Measurements from ENCODE around the gene BMPER. TPM values are rescaled to one million over a fixed set of nuclear protein-coding genes. Genes with fewer than 3 reads are reported as not detected.

BMPER gene
- total RNA-seq, 2 donors from 2014 or later: 0.31 TPM; not detected in 1

DNA sequence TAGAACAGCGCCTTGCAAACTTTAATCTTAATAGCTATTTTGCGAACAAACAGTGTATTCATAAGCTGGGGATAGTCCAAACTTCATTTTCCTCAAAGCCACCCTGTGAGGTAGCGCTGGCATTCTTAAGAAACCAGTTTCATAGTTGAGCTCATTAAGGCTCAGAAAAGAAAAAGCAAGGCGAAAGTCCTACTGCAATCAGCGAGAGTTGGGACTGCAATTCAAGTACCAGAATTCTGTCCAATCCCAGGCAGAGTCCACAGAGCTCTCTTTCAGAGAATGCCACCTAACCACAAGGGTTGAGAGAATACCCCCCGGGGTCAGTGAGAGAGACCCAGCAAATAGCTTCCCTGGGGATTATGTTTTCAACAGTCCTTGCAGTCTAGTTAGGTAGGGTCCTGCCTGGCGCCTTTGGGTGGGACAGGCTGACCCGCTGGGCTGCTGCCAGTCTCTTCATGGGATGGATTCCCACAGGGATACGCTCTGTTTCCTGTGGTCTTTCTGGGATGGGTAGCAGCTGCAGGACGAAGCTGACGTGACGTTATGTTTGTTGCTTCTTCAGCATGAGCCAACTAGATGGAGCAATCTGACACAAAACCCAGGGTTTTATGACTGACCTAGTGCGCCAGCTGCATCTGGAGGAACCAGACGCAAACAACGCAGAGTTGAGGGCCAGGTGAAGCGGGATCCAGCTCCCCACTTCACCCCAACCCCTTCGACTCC, 16.0 kb downstream of the BMPER start:
- Mint-ChIP-seq H3K4me3 (no peak overlapping the region), H3K4me1 (ENCODE audit: low read depth in 2 of 2) (no peaks in the 10 kb centered on the region), H3K9me3 (no peaks in the 10 kb centered on the region), H3K27me3 (peaks cover 20 to 36% of the 10 kb centered on the region in 2 donors), H3K36me3 (no peaks in the 10 kb centered on the region), H3K27ac (no peak overlapping the region)
- ATAC-seq (no peak), DNase-seq (ENCODE audit: low spot score) (no peak)

DNA sequence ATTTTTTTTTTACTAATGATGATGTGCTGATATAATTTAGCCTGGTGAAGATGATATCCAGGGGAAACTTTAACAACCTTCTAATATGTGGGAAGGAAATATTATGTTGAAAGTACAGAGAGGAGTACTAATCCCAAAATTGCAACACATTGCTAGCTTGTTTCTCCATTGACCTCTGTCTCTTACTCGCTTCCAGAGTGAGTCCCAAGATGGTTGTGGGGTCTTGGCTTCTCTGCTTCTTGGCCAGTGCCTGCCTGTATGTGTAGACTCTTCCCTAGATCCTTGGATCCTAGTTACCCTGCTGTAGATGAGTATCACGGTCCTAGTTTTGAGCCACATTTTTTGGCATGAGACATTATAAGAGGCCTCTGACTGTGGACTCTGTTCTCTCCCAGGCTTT, 17.5 kb downstream of the BMPER start:
- no peak for ATAC-seq
- Mint-ChIP-seq H3K4me3 (no peak overlapping the region), H3K9me3 (no peaks in the 10 kb centered on the region), H3K4me1 (ENCODE audit: low read depth in 2 of 2) (no peaks in the 10 kb centered on the region), H3K36me3 (no peaks in the 10 kb centered on the region), H3K27me3 (peaks cover 20 to 36% of the 10 kb centered on the region in 2 donors), H3K27ac (no peak overlapping the region)
- no peak for DNase-seq (ENCODE audit: low spot score)

DNA sequence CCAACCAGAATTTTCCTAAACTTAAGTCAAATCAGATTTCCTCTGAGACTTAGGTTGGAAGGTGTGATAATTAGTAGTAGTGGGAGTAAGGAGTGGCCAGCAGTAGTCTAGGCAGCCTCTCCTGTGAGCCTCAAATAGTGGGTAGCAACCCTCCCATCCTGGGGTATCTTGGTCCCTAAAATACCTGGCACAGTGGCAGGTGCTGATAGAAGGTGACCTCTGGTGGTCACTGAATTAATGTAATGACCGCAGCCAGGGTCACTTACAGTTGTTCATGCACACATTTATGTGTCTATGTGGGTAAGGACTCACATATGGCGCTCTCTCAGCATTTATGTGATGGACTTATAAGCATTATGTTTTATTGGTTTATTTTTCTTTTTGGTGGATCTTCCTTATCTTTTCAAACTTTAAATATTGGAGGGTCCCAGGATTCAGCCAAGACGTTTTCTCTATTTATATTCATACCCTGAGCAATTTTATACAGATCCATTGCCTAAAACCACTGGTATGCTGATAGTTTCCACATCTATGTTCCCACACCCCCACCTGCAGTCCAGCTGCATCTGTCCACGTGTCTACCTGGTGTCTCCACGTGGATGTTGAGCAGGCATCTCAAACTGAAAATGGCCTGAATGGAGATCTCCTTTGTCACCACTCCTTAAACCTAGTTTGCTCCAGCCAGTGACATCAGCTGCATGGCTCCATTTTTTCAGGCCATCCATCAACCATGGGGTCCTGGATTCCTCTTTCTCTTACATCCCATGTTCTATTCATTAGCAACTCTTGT, 18.3 kb downstream of the BMPER start:
- Mint-ChIP-seq H3K4me1 (ENCODE audit: low read depth in 2 of 2) (no peaks in the 10 kb centered on the region), H3K36me3 (no peaks in the 10 kb centered on the region), H3K27me3 (peaks cover 20 to 36% of the 10 kb centered on the region in 2 donors), H3K4me3 (no peak overlapping the region), H3K9me3 (no peaks in the 10 kb centered on the region), H3K27ac (no peak overlapping the region)
- DNase-seq (ENCODE audit: low spot score): no peak
- no peak for ATAC-seq

DNA sequence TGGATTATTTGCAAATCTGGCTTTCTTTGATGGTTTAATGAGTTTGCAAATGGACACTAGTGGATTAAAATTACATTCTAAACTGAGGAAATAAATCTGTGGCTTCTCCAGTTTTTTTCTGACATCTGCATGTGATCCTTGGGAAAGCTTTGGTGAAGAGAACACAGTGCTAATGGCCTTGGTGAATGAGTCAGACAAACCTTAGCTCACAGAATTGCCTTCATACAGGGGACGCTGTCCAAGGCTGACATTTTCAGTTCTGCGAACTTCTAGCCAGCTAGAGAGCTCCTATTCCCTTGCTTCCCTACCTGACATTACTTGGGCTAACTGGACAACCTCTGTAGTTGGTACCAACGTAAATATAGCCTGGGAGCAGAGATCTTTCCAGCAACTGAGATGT, 21.2 kb downstream of the BMPER start:
- no peaks in the 10 kb centered on the region for H3K4me1 Mint-ChIP-seq (ENCODE audit: low read depth in 2 of 2)
- H3K9me3 Mint-ChIP-seq: no peaks in the 10 kb centered on the region

DNA sequence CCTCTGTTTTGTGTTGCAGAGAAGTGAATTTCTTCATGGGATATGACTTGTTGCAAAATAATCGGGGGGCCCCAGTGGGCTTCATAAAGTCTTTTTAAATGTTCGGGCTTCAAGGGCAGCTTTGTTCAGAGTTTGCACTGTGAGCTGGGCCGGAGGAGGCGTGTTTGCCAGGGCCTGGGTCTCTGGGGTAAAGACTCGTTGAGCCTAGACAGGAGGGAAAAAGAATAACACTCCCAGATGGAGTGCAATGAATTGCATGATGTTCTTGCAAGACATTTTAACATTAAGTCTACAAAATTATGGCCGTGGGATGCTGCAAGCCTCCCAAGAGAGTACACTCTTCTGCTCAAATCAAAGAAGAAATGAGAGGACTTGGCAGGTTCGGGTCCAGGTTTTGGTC, 23.6 kb downstream of the BMPER start:
- Mint-ChIP-seq H3K36me3 (no peaks in the 10 kb centered on the region), H3K4me1 (ENCODE audit: low read depth in 2 of 2) (no peaks in the 10 kb centered on the region), H3K27ac (no peak overlapping the region), H3K27me3 (peaks cover 8 to 13% of the 10 kb centered on the region in 2 donors), H3K9me3 (no peaks in the 10 kb centered on the region), H3K4me3 (no peak overlapping the region)
- ATAC-seq: no peak
- DNase-seq (ENCODE audit: low spot score): no peak

More for the DNA sequence above, 21.2 kb downstream of the BMPER start:
- Mint-ChIP-seq H3K36me3 (no peaks in the 10 kb centered on the region), H3K4me3 (no peak overlapping the region), H3K27ac (no peak overlapping the region), H3K27me3 (peaks cover 14 to 29% of the 10 kb centered on the region in 2 donors)
- ATAC-seq (no peak), DNase-seq (ENCODE audit: low spot score) (no peak)

DNA sequence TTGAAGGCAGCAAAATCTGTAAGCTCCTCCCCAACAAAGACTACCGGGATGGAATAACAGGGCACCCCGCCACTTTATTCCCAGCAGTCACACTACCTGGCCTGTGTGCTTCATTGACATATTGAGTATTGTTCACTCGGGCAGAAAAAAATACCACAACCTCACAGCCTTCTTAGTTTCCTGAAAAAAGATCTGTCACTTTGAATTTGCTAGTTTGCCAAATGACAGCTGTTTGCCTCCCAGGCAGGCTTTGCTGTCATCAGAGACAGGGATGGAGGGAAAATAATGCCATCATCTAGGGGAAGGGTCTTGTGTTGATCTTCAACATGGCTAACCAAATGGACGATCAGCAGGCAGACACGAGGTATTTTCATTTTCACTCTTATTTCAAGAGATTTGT, 26.9 kb downstream of the BMPER start:
- Mint-ChIP-seq H3K4me1 (ENCODE audit: low read depth in 2 of 2) (no peaks in the 10 kb centered on the region), H3K27ac (no peak overlapping the region), H3K27me3 (peaks cover 5 to 7% of the 10 kb centered on the region in 2 donors), H3K9me3 (no peaks in the 10 kb centered on the region), H3K36me3 (no peaks in the 10 kb centered on the region), H3K4me3 (no peak overlapping the region)
- ATAC-seq (no peak), DNase-seq (ENCODE audit: low spot score) (no peak)

DNA sequence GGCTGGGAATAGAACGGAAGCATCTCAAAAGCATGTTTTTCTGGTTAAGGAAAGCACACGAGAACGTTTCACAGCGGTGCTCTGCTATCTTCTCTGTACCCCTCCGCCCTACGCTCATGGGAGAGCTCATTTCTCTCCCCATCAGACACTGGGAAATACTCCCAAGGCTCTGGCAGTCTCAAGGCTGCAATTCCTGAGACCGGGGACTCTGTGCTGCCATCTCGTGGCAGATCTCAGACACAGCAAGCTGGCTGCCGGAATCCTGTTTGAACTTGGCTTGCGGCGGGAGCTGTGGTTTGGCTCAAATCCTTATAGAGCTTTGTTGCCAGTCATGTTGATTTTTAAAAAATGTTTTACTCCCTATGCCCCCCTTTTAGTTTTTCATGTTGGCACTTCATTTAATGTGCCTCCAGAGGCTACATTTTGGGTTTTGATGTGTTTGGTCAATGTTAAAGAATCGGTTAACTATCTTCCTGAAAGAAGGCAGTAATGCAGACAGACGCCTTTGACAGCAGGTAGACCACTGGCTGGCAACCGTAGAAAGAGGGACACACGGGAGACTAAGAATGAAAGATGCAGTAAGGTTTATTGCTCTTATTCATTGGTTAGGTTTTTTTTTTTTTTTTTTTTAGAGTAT, 27.6 kb downstream of the BMPER start:
- DNase-seq (ENCODE audit: low spot score): no peak
- Mint-ChIP-seq H3K27ac (no peak overlapping the region), H3K4me1 (ENCODE audit: low read depth in 2 of 2) (no peaks in the 10 kb centered on the region), H3K9me3 (no peaks in the 10 kb centered on the region), H3K4me3 (no peak overlapping the region), H3K36me3 (no peaks in the 10 kb centered on the region), H3K27me3 (peaks cover 7 to 12% of the 10 kb centered on the region in 2 donors)
- peak; percentile 69 to 70 for ATAC-seq

DNA sequence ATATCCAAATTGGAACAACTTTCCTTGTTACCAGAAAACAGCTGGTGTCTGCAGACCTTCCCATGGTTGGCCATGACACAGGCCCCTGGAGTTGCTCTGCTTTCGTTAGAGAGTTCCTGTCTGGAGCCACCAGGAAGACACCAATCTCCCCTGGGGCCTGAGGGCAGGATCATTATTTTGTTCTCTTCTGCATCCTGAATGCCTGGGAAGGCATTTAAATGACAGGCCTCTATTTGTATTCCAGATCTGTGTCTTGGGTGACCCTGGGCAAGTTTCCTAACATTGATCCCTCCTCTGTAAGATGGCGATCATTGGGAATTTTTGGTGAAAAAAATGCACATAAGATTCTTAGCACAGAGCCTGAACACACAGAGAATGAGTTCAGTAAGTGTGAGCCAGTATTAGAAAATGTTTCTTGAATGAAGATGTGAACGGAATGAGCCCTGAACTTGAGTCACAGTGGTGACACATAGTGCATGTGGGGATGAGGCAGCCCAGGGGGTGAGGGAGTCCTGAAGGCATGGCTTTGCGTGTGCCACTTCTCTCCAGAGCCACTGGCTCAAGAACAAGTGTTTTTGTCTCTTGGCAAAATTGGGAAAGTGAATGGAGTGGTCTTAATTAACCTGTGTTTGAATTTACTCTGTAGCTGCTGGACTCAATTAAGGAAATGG, 28.4 kb downstream of the BMPER start:
- H3K4me3 Mint-ChIP-seq: no peak overlapping the region
- ATAC-seq (no peak), DNase-seq (ENCODE audit: low spot score) (no peak)
- H3K36me3 Mint-ChIP-seq: no peaks in the 10 kb centered on the region
- no peaks in the 10 kb centered on the region for H3K4me1 Mint-ChIP-seq (ENCODE audit: low read depth in 2 of 2)
- H3K27ac Mint-ChIP-seq: no peak overlapping the region
- peaks cover 7 to 13% of the 10 kb centered on the region in 2 donors for H3K27me3 Mint-ChIP-seq
- no peaks in the 10 kb centered on the region for H3K9me3 Mint-ChIP-seq

DNA sequence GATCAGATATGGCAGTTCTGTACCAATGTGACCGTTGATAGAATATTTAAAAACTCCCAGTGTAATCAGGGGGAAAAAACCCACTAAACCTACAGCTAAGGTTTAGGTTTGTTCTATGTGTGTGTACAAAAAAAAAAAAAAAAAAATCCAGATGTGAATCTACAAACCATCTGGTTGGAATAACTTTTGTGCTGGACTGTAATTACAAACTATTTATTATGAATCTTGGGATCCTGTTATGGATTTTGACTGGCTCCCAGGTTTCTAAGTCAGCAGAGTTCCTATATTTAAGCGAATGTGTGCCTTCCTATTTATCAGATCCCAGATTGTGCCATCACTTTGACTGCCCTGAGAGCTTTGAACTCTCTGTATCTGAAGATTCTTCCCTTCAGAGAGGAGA, 29.1 kb downstream of the BMPER start:
- Mint-ChIP-seq H3K36me3 (no peaks in the 10 kb centered on the region), H3K4me3 (no peak overlapping the region), H3K4me1 (ENCODE audit: low read depth in 2 of 2) (no peaks in the 10 kb centered on the region), H3K27me3 (peaks cover 11 to 16% of the 10 kb centered on the region in 2 donors), H3K27ac (no peak overlapping the region), H3K9me3 (no peaks in the 10 kb centered on the region)
- DNase-seq (ENCODE audit: low spot score): no peak
- ATAC-seq: no peak

DNA sequence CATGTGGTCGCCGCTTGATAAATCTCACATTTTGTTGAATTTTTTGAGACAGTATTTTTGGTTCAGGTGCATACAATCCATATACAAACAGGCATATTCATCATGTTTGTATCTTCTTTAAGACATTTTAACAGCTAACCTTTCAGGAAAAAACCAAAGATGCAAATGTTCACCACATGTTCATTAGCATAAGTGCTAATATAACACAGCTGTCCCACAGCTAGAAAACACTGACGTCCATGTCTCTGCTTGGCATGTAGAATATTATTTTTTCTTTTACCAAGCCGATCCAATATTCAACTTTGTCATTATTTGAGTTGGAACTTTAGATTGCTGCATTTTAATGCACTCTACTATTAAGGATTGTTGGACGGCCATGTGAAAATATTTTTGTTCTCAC, 31.2 kb downstream of the BMPER start:
- Mint-ChIP-seq H3K36me3 (no peaks in the 10 kb centered on the region), H3K9me3 (no peaks in the 10 kb centered on the region), H3K27me3 (peaks cover 22% of the 10 kb centered on the region in 2 donors), H3K27ac (no peak overlapping the region), H3K4me3 (no peak overlapping the region), H3K4me1 (ENCODE audit: low read depth in 2 of 2) (no peaks in the 10 kb centered on the region)
- DNase-seq (ENCODE audit: low spot score) (no peak), ATAC-seq (no peak)

DNA sequence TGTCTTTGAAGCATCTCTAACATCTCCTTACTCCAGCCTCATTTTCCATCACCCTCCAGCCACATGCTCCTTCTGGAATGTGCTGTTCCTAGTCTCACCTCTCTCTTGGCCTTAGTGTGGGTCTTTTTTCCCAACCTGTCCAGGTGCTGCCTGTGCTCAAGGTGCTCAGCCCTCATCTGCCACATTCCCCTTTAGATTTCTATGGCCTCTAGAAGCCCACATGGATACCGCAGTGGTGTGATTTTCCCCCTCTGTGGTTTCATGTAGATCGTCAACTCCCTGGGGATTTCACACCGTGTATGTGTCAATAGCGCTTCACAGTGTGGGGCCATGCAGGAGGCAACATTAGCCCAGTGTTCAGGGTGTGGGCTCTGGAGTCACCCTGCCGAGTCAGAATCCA, 32.5 kb downstream of the BMPER start:
- no peak for DNase-seq (ENCODE audit: low spot score)
- Mint-ChIP-seq H3K27me3 (peaks cover 22% of the 10 kb centered on the region in 2 donors), H3K4me3 (no peak overlapping the region), H3K27ac (no peak overlapping the region), H3K9me3 (no peaks in the 10 kb centered on the region), H3K4me1 (ENCODE audit: low read depth in 2 of 2) (no peaks in the 10 kb centered on the region), H3K36me3 (no peaks in the 10 kb centered on the region)
- no peak for ATAC-seq

DNA sequence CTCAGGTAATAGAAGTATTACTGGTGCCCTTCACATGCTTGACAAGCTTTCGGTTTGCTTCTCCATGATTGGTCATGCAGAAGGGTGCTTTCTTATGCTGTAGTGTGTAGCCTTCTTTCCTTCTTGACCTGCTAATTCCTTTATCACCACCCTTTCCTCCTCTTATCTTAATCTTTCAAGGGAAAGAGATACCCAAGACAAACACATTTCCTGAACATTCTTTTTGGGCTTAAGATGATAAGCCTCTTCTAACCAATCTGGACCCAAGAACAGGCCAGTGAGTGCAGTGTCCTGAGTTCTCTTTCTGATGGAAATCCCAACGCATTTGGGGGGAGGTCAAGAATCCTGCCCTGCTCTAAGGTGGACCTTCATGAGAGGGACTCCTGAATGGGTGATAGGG, 33.8 kb downstream of the BMPER start:
- H3K36me3 Mint-ChIP-seq: no peaks in the 10 kb centered on the region
- no peak for ATAC-seq
- no peaks in the 10 kb centered on the region for H3K9me3 Mint-ChIP-seq
- no peaks in the 10 kb centered on the region for H3K4me1 Mint-ChIP-seq (ENCODE audit: low read depth in 2 of 2)
- no peak for DNase-seq (ENCODE audit: low spot score)
- no peak overlapping the region for H3K27ac Mint-ChIP-seq
- H3K4me3 Mint-ChIP-seq: no peak overlapping the region
- peaks cover 22 to 25% of the 10 kb centered on the region in 2 donors for H3K27me3 Mint-ChIP-seq

DNA sequence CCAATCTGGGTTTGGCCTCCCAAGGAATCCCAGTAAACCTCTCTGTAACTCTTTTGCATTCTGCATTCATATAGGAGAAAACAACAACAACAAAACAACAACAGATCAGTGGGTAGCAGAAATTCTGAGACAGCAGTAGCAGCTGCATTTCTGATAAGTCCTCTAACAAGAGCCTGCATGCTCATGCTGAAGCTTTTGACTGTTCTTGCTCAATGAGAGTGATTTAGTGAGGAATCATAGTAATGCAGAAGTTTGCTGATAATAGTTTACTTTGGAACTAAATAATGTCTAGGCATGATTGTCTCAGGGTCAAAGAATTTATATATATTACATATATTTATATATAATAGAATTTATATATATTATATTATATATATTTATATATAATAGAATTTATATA, 35.2 kb downstream of the BMPER start:
- Mint-ChIP-seq H3K9me3 (no peaks in the 10 kb centered on the region), H3K27me3 (peaks cover 17 to 19% of the 10 kb centered on the region in 2 donors), H3K27ac (no peak overlapping the region), H3K36me3 (no peaks in the 10 kb centered on the region), H3K4me1 (ENCODE audit: low read depth in 2 of 2) (no peaks in the 10 kb centered on the region), H3K4me3 (no peak overlapping the region)
- ATAC-seq (no peak), DNase-seq (ENCODE audit: low spot score) (no peak)

All from natural killer cell treated with Interleukin-12 subunit alpha and Interleukin-12 subunit beta and Interleukin-15 and Interleukin-18, amount 100 ng/mL, for 72 hours (primary cell).